GM15510 (cell line): ENCODE results near the gene SF3B2.

Experiments used
- POLR2A ChIP-seq: IDR thresholded peaks from 3 replicates; pipeline ENCODE4 v1.6.1; 2011; ENCODE audit warnings: borderline replicate concordance; ENCODE audit not compliant: insufficient read length; ENCODE audit errors: extremely low read depth

The SF3B2 gene

GRCh38 chr11:66051766-66052663 is at the start of gene SF3B2:
Gene SF3B2, plus strand, starts transcription at chr11:66052364. Its CDS starts 21 bp downstream, at chr11:66052385.
- peak; percentile 61 for TF ChIP-seq POLR2A

- peak; percentile 37 for TF ChIP-seq POLR2A
Observed at GRCh38 chr11:66002648-66003225, 49.4 kb upstream of the SF3B2 start.

GRCh38 chr11:66003291-66003690 is 48.9 kb upstream of the SF3B2 start:
- no peak for TF ChIP-seq POLR2A

DNA sequence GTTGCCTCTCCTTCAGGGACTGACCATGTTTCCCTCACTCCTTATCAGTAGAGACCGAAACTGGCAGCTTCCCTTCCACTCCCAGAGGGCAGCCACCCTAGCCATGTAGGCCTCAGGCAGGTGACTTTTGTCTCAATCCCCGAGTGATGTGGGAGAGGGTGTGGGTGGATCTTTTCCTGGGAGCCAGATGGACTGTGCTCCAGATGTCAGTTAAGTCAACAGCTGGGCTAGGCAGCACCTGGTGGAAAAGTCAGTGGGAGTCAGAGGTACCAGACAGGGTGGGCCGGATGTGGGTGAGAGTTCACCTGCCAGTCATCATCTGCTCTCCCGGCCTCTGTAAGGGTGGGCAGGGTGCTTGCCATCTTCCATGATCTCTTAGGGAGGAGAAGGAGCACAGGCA is 48.0 kb upstream of the SF3B2 start:
- no peak for TF ChIP-seq POLR2A

DNA sequence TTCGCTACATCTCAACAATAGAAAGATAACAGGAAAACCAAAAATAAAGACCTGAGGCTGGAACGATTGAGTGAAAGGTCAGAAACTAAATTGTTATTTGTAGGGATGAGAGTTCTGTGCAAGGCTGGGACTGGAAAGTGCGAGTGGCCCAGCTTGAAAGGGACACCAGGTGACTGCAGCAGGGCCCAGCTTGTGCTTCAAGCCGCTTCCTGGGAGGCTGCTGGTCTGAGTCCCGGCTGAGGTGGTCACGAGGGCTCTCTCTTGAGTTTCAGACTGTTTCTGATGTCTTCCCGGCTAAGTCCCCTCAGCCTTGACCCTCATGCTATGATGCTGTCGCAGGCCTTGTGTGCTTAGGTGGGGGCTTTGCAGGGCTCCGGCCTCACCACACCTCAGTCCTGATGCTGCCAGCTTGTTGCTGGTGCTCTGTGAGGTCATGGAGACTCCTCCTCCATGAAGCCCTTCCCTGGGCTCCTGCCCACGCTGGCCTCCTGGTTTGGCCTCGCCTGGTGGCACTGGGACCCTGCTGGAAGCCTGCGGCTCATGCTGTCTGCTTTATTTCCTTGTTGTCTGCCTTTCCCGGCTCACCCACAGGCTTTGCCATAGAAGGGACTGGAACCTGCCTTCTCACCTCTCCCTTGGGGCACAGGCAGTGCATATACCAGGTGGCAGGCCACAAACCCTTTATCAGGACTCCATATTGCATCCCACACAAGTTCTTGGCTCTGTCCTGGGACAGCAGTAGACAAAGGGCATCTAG is 45.9 kb upstream of the SF3B2 start:
- TF ChIP-seq POLR2A: no peak

- TF ChIP-seq POLR2A: no peak
Observed at GRCh38 chr11:66006891-66007176, 45.3 kb upstream of the SF3B2 start.

GRCh38 chr11:66007201-66007634 is 44.9 kb upstream of the SF3B2 start:
- no peak for TF ChIP-seq POLR2A

- TF ChIP-seq POLR2A: no peak
Observed at GRCh38 chr11:66008095-66008467, 44.1 kb upstream of the SF3B2 start.

DNA sequence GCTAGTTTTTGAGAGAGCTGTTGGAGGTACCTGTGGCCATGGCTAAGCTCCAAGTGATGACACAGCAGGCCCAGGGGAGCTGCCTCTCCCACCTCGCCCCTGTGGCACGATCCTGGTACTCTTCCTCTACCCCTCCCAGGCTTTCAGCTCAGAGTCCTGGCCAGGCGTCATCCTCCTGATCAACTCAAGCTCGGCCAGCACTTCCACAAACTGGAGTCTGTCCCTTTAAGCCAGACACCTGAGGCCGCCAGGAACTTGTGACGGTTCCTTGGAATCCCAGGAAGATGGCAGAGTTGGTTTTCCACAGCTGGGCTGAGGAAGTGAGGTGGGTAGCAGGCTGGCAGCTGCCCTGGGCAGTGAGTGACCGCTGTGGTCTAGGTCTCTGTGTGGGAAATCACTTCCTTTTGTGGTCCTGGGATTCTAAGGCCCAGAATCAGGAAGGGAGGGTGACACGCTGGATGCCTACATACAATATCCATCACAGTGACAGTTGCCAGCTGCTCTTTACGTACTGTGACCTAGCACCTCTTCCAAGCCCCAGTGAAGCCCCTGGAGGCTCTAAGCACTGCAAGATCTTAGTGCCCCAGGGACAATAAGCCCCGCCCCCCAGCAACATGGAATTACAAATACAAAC is 43.6 kb upstream of the SF3B2 start:
- no peak for TF ChIP-seq POLR2A

- no peak for TF ChIP-seq POLR2A
Observed at GRCh38 chr11:66011239-66011784, 40.9 kb upstream of the SF3B2 start.

DNA sequence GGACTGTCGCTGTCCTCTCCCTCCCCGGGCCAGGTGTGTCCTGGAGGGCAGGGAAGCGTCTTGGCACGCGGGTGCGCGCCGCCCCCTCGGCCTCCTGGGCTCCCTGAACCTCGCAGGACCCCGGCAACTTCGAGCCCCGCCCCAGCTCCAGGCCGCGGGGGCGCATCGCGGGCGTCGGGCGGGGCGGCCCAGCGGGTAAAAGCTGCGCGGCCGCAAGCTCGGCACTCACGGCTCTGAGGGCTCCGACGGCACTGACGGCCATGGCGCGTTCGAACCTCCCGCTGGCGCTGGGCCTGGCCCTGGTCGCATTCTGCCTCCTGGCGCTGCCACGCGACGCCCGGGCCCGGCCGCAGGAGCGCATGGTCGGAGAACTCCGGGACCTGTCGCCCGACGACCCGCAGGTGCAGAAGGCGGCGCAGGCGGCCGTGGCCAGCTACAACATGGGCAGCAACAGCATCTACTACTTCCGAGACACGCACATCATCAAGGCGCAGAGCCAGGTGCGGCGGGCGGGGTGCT is 40.3 kb upstream of the SF3B2 start, which contains the start of gene CST6:
CST6 (plus strand) TSS at position 224 of the 519 bp plus-strand sequence; CDS start at position 261, 37 bp downstream.
- no peak for TF ChIP-seq POLR2A

DNA sequence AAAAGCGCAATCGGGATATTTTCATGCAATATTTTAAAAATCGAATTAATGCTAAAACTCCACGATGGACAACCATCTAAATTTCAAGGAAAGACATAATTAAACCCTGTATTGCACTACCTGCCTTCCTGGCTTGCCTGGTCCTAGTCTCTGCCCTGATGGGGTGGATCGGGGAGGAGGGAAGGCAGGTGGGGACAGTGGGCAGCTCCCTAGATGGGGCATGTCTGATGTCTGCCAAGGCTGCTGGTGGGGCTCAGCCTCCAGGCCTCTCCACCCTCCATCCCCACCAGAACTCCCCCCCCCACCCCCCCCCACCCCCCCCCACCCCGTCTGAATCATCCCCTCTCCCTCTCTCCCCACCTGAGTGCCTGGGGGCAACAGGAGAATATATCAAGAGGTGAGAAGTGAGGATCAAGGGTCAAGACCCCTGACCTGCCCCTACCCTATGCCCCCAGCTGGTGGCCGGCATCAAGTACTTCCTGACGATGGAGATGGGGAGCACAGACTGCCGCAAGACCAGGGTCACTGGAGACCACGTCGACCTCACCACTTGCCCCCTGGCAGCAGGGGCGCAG is 39.7 kb upstream of the SF3B2 start:
- no peak for TF ChIP-seq POLR2A

GRCh38 chr11:66012946-66013761 is 39.0 kb upstream of the SF3B2 start:
- no peak for TF ChIP-seq POLR2A

GRCh38 chr11:66013762-66014100 is 38.4 kb upstream of the SF3B2 start:
- no peak for TF ChIP-seq POLR2A

GRCh38 chr11:66014804-66015453 is 37.2 kb upstream of the SF3B2 start:
- no peak for TF ChIP-seq POLR2A
